ENCODE data around the gene CDK18.

Gene CDK18

GRCh38 chr1:205506409-205507200 lies 2.1 kb downstream of the CDK18 start:
- no peaks in the 10 kb centered on the region for H3K9me3 Mint-ChIP-seq (ENCODE audit: low read depth)
- H3K27me3 Mint-ChIP-seq, result no peaks in the 10 kb centered on the region
- H3K4me1 Mint-ChIP-seq (ENCODE audit: low read depth), result peaks cover 14% of the 10 kb centered on the region
- no peak overlapping the region for H3K4me3 Mint-ChIP-seq
- no peaks in the 10 kb centered on the region for H3K36me3 Mint-ChIP-seq
- no peak overlapping the region for H3K27ac Mint-ChIP-seq

DNA sequence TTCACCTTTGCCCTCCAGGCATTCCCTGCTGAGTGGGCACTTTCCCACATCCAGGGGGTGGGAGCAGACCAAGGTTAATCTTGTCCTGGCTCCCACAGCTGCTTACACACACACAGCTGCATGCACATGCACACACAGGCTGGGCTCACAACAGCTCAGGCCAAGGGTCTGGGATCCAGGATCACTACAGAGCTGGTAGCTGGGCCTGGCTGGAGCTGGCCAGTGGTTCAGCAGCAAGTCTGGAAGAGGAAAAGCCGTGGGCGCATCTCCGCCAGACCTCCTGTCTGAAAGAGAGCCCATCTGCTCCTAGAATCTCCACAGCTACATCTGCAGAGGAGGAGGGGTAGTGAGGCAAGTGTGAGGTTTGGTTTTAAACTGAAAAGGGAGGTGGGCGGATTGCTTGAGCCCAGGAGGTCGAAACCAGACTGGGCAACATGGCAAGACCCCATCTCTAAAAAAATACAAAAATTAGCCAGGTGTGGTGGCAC lies 3.8 kb downstream of the CDK18 start:
- Mint-ChIP-seq H3K9me3 (ENCODE audit: low read depth) (no peaks in the 10 kb centered on the region), H3K4me3 (no peak overlapping the region), H3K4me1 (ENCODE audit: low read depth) (peaks cover 13% of the 10 kb centered on the region), H3K27me3 (no peaks in the 10 kb centered on the region), H3K27ac (no peak overlapping the region), H3K36me3 (no peaks in the 10 kb centered on the region)

GRCh38 chr1:205510308-205510950 lies 6.0 kb downstream of the CDK18 start:
- Mint-ChIP-seq H3K9me3 (ENCODE audit: low read depth) (no peaks in the 10 kb centered on the region), H3K36me3 (no peaks in the 10 kb centered on the region), H3K27me3 (no peaks in the 10 kb centered on the region), H3K4me1 (ENCODE audit: low read depth) (peaks cover 5% of the 10 kb centered on the region), H3K4me3 (no peak overlapping the region), H3K27ac (no peak overlapping the region)

GRCh38 chr1:205510951-205511330 lies 6.5 kb downstream of the CDK18 start:
- H3K9me3 Mint-ChIP-seq (ENCODE audit: low read depth), result no peaks in the 10 kb centered on the region
- no peak overlapping the region for H3K27ac Mint-ChIP-seq
- H3K36me3 Mint-ChIP-seq, result no peaks in the 10 kb centered on the region
- H3K4me1 Mint-ChIP-seq (ENCODE audit: low read depth), result peaks cover 3% of the 10 kb centered on the region
- H3K27me3 Mint-ChIP-seq, result no peaks in the 10 kb centered on the region
- no peak overlapping the region for H3K4me3 Mint-ChIP-seq

DNA sequence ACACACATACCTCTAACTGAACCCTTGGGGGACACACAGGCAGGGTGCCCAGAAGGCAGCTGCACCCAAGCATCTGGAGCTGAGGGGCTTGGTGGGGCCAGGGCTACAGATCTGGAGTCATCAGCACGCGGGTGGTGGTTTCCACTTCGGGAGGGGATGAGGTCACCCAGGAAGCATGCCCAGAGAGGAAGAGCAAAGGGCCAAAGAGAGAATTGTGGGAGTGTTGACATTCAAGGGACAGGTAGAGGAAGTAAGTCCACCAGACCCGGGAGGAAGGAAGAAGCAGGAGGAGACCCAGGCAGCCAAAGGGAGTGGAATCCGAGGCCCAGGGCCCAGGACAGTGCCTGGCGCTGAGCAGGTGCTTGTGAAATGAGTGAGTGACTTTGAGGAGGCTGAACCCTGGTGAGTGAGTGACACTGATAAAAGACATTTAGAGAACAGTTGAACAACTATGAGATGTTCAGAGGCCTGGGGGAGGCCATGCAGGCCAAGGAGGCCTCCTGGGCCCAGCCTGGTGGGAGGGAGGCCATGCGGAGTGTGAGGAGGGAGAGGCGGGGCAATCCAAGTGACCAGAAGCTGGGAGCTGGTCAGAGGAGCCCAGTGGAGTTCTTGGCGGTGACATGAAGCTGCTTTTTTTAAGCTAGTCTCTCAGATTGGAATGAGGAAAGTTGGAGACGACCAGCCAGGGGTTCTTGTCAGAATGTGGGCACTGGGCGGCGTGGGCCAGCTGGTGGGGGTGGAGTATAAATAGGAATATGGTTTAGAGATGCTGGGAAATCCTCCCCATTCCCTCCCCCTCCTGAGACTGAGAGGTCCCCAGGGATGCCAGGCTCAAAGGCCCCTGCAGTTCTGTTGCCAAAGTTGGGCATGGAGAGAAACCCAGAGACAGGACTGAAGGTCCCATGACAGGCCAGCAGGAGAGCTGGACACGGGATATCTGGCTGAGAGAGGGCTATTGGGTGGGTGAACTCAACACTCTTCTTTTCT lies 7.9 kb downstream of the CDK18 start:
- H3K4me3 Mint-ChIP-seq, result no peak overlapping the region
- no peaks in the 10 kb centered on the region for H3K36me3 Mint-ChIP-seq
- no peaks in the 10 kb centered on the region for H3K27me3 Mint-ChIP-seq
- H3K9me3 Mint-ChIP-seq (ENCODE audit: low read depth), result no peaks in the 10 kb centered on the region
- H3K27ac Mint-ChIP-seq, result no peak overlapping the region
- H3K4me1 Mint-ChIP-seq (ENCODE audit: low read depth), result peaks cover 1% of the 10 kb centered on the region

DNA sequence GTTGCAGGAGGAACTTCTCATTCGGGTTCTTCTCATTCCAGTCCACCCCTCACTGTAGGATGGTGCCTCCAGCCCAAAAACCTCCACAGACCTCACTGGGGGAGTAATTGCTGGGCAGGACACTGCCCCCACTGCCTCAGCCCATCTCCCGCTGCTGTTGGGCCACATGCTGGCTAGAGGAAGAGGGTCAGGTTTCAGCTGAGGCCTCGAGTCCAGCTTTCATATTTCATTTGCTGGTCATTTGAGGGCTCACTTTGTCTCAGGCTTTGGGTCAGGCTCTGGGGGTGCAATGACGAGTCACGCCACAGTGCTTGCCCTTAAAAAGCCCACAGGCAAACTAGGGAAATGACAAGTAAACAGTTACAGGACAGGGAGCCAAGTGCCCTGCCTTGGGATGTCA lies 9.3 kb downstream of the CDK18 start:
- no peak overlapping the region for H3K27ac Mint-ChIP-seq

DNA sequence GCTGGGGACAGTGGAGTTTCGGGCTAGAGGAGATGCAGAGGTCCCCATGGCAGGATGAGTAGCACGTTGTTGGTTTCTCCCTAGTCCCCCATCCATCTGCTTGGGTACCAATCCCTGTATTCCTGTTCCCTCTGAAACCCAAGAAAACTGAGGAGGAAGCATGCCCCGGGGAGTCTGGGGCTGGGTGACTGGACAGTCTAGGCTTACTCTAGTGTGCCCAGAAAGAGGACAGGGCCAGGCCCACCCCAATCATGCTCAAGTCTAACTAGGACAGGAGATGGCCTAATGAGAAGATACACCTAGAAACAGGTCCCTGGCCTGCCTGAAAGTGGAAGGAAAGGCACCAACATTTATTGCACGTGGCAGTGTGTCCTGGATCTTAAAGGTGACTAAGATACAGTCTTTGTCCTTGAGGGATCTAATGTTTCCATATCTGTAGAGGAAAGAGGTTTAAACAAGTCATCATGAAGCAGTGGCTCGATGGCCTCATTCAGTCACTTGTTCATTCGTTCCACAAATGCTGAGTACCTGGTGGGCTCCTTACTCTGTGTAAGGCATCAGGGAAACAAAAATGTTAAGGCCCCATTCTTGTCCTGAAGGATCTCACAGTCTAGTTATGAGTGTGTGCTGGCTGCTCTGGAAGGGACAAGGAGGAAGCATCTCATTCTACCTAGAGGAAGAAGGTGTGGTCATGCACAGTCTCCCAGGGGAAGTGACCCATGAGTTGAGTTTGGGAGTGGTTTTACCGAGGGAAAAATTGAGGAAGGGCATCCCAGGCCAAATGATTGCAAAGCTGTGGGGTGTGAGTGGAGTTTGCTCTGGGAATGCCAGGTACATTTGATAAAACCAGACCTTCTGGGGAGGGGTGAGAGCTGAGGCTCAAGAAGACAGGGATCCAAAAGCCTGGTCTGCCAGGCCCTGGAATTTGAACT lies 10.0 kb downstream of the CDK18 start:
- Mint-ChIP-seq H3K36me3 (no peaks in the 10 kb centered on the region), H3K27ac (no peak overlapping the region), H3K27me3 (no peaks in the 10 kb centered on the region), H3K4me1 (ENCODE audit: low read depth) (peaks cover 1% of the 10 kb centered on the region), H3K9me3 (ENCODE audit: low read depth) (no peaks in the 10 kb centered on the region), H3K4me3 (no peak overlapping the region)

More for the DNA sequence above, 9.3 kb downstream of the CDK18 start:
- H3K36me3 Mint-ChIP-seq, result no peaks in the 10 kb centered on the region
- H3K4me1 Mint-ChIP-seq (ENCODE audit: low read depth), result peaks cover 1% of the 10 kb centered on the region
- H3K4me3 Mint-ChIP-seq, result no peak overlapping the region
- no peaks in the 10 kb centered on the region for H3K9me3 Mint-ChIP-seq (ENCODE audit: low read depth)
- no peaks in the 10 kb centered on the region for H3K27me3 Mint-ChIP-seq

GRCh38 chr1:205515781-205516253 lies 11.3 kb downstream of the CDK18 start:
- no peaks in the 10 kb centered on the region for H3K27me3 Mint-ChIP-seq
- no peak overlapping the region for H3K27ac Mint-ChIP-seq
- H3K4me3 Mint-ChIP-seq, result no peak overlapping the region
- peaks cover 1% of the 10 kb centered on the region for H3K4me1 Mint-ChIP-seq (ENCODE audit: low read depth)
- H3K9me3 Mint-ChIP-seq (ENCODE audit: low read depth), result no peaks in the 10 kb centered on the region
- no peaks in the 10 kb centered on the region for H3K36me3 Mint-ChIP-seq

- H3K27me3 Mint-ChIP-seq, result no peaks in the 10 kb centered on the region
- no peak overlapping the region for H3K4me3 Mint-ChIP-seq
- peaks cover 1% of the 10 kb centered on the region for H3K4me1 Mint-ChIP-seq (ENCODE audit: low read depth)
- H3K36me3 Mint-ChIP-seq, result no peaks in the 10 kb centered on the region
- H3K9me3 Mint-ChIP-seq (ENCODE audit: low read depth), result no peaks in the 10 kb centered on the region
- H3K27ac Mint-ChIP-seq, result no peak overlapping the region
Measured at GRCh38 chr1:205516362-205516761, 11.9 kb downstream of the CDK18 start.

DNA sequence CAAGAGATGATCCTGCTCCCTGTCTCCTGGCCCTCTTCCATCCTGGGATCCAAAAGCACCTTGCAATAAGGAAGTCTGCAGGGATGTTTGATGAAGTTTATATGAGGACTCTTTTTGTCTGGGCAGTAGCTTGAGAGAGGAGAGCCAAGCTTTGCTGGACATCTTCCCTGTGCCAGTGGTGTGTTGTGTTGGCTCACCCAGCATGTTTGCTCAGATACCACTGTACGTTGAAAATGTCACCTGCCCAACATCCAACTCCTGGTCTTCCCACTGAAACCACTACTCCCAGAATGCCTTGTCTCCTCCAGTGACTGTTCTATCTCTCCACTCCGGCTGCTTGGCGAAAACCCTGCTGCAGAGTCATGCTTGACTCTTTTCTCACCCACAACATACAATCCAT lies 12.8 kb downstream of the CDK18 start:
- H3K9me3 Mint-ChIP-seq (ENCODE audit: low read depth), result no peaks in the 10 kb centered on the region
- H3K36me3 Mint-ChIP-seq, result no peaks in the 10 kb centered on the region
- H3K4me3 Mint-ChIP-seq, result no peak overlapping the region
- no peak overlapping the region for H3K27ac Mint-ChIP-seq
- H3K27me3 Mint-ChIP-seq, result no peaks in the 10 kb centered on the region
- H3K4me1 Mint-ChIP-seq (ENCODE audit: low read depth), result peaks cover 1% of the 10 kb centered on the region

- Mint-ChIP-seq H3K9me3 (ENCODE audit: low read depth) (no peaks in the 10 kb centered on the region), H3K4me3 (no peak overlapping the region)
Measured at GRCh38 chr1:205517763-205518162, 13.3 kb downstream of the CDK18 start.

DNA sequence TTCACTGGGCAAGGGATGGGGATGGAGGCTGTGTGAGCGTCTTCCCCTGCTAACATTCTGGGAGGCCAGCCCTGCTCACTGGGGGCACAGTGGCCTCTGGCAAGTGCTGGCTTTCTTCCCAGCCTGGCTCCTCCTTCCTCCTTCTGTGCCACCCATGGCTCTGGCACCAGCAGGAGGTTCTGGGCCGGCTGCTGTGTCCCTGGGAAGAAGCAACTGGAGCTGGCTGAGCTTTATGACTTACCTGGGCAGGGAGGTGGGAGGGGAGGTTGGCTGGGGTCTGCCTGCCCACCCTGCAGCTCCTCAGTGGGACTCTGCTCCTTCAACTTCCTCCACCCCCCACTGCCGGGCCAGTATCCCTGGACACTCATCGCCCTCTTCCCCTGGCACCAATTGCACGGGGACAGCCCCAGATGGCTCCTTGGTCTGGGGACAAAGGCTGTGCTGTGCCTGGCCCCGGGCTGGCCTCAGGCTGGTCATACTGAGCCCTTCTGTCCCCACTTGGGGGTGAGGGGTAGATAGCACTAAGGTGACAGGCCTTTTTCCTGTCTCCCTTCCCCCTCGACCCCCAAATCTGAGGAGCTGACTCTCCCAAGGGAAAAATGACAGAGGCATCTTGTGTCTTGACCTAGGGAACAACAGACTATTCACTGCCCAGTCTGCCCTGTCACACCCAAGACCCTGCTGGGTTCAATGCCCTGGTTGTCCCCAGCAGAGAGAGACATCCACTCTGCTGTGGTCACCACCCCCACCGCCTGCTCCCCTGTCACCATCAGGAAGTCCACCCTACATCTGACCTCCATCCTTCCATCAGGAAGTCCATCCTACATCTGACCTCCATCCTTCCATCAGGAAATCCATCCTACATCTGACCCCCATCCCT lies 14.4 kb downstream of the CDK18 start:
- Mint-ChIP-seq H3K4me3 (no peak overlapping the region), H3K27ac (no peak overlapping the region), H3K4me1 (ENCODE audit: low read depth) (peaks cover 1% of the 10 kb centered on the region), H3K27me3 (no peaks in the 10 kb centered on the region), H3K36me3 (no peaks in the 10 kb centered on the region), H3K9me3 (ENCODE audit: low read depth) (no peaks in the 10 kb centered on the region)

More at GRCh38 chr1:205517763-205518162, 13.3 kb downstream of the CDK18 start:
- Mint-ChIP-seq H3K27me3 (no peaks in the 10 kb centered on the region), H3K36me3 (no peaks in the 10 kb centered on the region), H3K27ac (no peak overlapping the region), H3K4me1 (ENCODE audit: low read depth) (peaks cover 1% of the 10 kb centered on the region)

DNA sequence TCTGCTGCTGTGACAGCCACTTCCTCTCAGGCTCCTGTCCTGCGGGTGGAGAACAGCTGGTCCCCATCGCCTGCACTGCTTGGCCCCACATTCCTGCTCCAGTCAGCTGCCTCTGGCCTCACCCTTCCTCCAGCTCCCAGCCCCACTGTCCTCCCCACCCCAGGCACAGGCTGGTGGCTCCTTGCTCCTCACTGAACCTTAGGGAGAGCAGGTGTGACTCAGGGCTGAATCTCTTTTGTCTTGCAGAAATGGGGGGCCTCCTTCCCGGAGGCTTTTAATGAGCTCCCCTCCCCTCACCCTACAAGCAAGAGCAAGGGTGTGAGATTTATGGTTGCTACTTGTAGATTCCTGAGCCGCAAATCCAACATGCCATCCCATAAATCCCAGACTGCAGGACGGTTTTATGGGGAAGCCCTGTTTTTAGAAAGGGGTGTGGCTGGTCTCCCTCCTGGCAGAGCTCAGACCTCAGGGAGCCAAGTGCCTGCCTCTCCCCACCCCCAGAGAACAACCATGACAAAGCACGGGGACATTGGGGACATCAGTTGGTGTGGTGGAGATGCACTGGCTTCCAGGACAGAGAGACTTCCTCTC lies 15.2 kb downstream of the CDK18 start:
- H3K27me3 Mint-ChIP-seq, result no peaks in the 10 kb centered on the region
- peaks cover 1% of the 10 kb centered on the region for H3K4me1 Mint-ChIP-seq (ENCODE audit: low read depth)
- H3K36me3 Mint-ChIP-seq, result no peaks in the 10 kb centered on the region
- H3K4me3 Mint-ChIP-seq, result no peak overlapping the region
- H3K9me3 Mint-ChIP-seq (ENCODE audit: low read depth), result no peaks in the 10 kb centered on the region
- H3K27ac Mint-ChIP-seq, result no peak overlapping the region

Measured in activated naive CD8-positive, alpha-beta T cell (primary cell).